ENCODE results near the gene MAN1A2. TPM values are rescaled to one million over a fixed set of nuclear protein-coding genes. Genes with fewer than 3 reads are reported as not detected.

The MAN1A2 gene
- polyA plus RNA-seq, 1 donor from 2014 or later, result 25.0 TPM

- Histone ChIP-seq H3K9me3 (ENCODE audit: low read length) (no peaks in the 10 kb centered on the region), H3K27ac (ENCODE audit: low read length) (no peak overlapping the region), H3K27me3 (ENCODE audit: insufficient read depth, low read depth, low read length) (no peaks in the 10 kb centered on the region), H3K9me2 (ENCODE audit: insufficient read depth, low read length) (no peaks in the 10 kb centered on the region), H3K79me2 (replicated peaks; ENCODE audit: insufficient read depth, low read length) (no peaks in the 10 kb centered on the region), H4K20me1 (ENCODE audit: insufficient read depth) (no peaks in the 10 kb centered on the region), H3F3A (ENCODE audit: insufficient read depth, low read length, poor library complexity, severe bottlenecking) (no peaks in the 10 kb centered on the region), H3K4me3 (ENCODE audit: low read length) (no peak overlapping the region), H2AFZ (ENCODE audit: low read depth, low read length) (no peak overlapping the region), H3K4me2 (ENCODE audit: low read length) (no peak overlapping the region), H3K36me3 (ENCODE audit: insufficient read depth, low read length) (no peaks in the 10 kb centered on the region), H3K9ac (ENCODE audit: low read length) (no peak overlapping the region)
- TF ChIP-seq TAF1 (IDR thresholded peaks at IDR 0.05; ENCODE audit: low read depth) (no peak), MXI1 (conservative IDR thresholded peaks at IDR 0.05; ENCODE audit: poor library complexity, severe bottlenecking) (no peak), SMC3 (conservative IDR thresholded peaks at IDR 0.05; ENCODE audit: poor library complexity) (no peak), POLR2AphosphoS5 (IDR thresholded peaks at IDR 0.05) (no peak), CTCF (IDR thresholded peaks at IDR 0.05; ENCODE audit: poor library complexity, severe bottlenecking) (no peak), EP300 (conservative IDR thresholded peaks at IDR 0.05; ENCODE audit: poor library complexity, severe bottlenecking) (no peak), RAD21 (conservative IDR thresholded peaks at IDR 0.05) (no peak), REST (IDR thresholded peaks at IDR 0.05; ENCODE audit: borderline replicate concordance) (no peak), EZH2 (IDR thresholded peaks at IDR 0.05; ENCODE audit: borderline replicate concordance, insufficient read depth, low read length, poor library complexity, severe bottlenecking) (no peak)
These were observed 160.4 kb downstream of the MAN1A2 start for GRCh38 chr1:117527566-117528102.

GRCh38 chr1:117529683-117530082, 162.4 kb downstream of the MAN1A2 start:
- Histone ChIP-seq H3K27me3 (ENCODE audit: insufficient read depth, low read depth, low read length) (no peaks in the 10 kb centered on the region), H4K20me1 (ENCODE audit: insufficient read depth) (no peaks in the 10 kb centered on the region), H3K4me2 (ENCODE audit: low read length) (no peak overlapping the region), H3K4me3 (ENCODE audit: low read length) (no peak overlapping the region), H3K27ac (ENCODE audit: low read length) (no peak overlapping the region), H3K36me3 (ENCODE audit: insufficient read depth, low read length) (no peaks in the 10 kb centered on the region), H3K9ac (ENCODE audit: low read length) (no peak overlapping the region), H3F3A (ENCODE audit: insufficient read depth, low read length, poor library complexity, severe bottlenecking) (no peaks in the 10 kb centered on the region), H3K9me2 (ENCODE audit: insufficient read depth, low read length) (no peaks in the 10 kb centered on the region), H2AFZ (ENCODE audit: low read depth, low read length) (no peak overlapping the region), H3K79me2 (replicated peaks; ENCODE audit: insufficient read depth, low read length) (no peaks in the 10 kb centered on the region), H3K9me3 (ENCODE audit: low read length) (no peaks in the 10 kb centered on the region)
- TF ChIP-seq CTCF (IDR thresholded peaks at IDR 0.05; ENCODE audit: poor library complexity, severe bottlenecking), result no peak
- no peak for TF ChIP-seq POLR2AphosphoS5 (IDR thresholded peaks at IDR 0.05)
- TF ChIP-seq MXI1 (conservative IDR thresholded peaks at IDR 0.05; ENCODE audit: poor library complexity, severe bottlenecking), result no peak
